Activated effector memory CD4-positive, alpha-beta T cell treated with anti-CD3 and anti-CD28 coated beads, Interleukin-2, amount 50 U/mL, for 16 hours (primary cell): ENCODE measurements around the gene FUT8.

Experiments
- DNase-seq: peaks from one replicate; pipeline ENCODE4 v3.0.0-alpha.2; 2020

The FUT8 gene

DNA sequence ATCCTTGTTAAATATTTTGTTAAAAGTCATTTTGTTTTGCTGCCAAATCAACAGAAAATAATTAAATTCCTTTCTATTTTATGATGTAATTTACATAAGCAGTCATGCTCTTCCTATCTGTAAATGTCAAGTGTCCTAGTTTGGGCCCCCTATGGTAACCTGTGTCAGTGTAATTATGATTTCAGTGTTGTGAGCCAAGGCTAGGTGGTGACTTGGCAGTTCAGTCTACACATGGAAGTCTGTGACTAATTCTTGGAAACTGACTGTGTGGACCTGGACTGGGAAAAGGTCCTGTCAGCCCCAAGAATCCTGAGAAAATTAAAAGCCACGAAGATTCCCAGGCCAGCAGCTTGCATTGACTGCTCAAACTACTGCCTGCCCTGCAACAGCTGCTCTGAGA, 371.0 kb downstream of the FUT8 start:
- DNase-seq: no peak

GRCh38 chr14:65784574-65784973, 372.0 kb downstream of the FUT8 start:
- DNase-seq: no peak

- no peak for DNase-seq
Measured at GRCh38 chr14:65787461-65787860, 374.9 kb downstream of the FUT8 start.

GRCh38 chr14:65788876-65789275, 376.3 kb downstream of the FUT8 start:
- DNase-seq: no peak

DNA sequence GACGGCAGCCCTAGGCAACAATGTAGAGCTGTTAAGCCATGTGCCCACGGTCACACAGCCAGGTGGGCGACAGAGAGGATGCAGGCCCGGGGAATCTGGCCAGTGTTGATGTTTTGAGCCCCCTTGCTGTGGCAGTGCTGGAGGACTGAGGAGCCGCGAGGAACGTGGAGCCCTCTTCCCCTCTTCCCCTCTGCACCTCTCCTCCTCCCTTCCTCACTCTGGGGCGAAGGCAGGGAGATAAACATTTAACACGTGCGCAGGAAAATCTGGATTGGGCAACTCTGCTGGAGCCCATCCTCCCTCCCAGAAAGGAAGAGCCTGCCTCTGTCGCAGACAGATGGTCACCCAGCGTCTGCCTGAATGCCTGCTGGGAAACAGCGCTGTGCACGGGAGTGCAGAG, 376.8 kb downstream of the FUT8 start:
- DNase-seq: no peak

DNA sequence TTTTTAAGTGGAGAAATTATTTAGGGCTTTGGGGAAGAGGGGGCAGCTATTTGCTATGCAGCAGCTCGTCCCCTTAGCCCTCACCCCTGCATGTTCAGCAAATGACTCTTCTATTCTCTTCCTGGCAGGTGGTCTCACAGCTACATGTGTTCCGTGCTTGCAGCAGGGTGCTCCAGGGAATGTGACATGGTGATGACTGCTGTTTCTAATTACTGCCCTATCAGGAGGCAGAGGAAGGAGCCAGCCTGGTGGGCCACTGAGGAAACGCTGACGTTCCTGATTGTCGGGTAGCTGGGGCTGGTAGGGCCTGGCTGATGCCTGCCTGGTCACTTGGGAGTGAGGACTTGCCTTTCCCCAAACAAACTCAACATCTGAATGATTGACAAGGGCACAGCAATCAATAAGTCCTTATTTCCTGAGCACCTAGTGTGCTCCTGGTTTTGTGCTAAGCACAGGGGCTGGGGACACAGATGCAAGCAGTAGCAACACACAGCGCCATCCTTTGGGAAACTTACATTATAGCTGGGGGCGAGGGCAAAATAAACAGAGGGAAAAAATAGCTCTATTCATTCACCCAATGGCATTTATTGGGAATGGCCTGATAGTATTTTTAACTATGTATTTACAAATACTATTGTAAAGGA, 377.8 kb downstream of the FUT8 start:
- DNase-seq: no peak

DNA sequence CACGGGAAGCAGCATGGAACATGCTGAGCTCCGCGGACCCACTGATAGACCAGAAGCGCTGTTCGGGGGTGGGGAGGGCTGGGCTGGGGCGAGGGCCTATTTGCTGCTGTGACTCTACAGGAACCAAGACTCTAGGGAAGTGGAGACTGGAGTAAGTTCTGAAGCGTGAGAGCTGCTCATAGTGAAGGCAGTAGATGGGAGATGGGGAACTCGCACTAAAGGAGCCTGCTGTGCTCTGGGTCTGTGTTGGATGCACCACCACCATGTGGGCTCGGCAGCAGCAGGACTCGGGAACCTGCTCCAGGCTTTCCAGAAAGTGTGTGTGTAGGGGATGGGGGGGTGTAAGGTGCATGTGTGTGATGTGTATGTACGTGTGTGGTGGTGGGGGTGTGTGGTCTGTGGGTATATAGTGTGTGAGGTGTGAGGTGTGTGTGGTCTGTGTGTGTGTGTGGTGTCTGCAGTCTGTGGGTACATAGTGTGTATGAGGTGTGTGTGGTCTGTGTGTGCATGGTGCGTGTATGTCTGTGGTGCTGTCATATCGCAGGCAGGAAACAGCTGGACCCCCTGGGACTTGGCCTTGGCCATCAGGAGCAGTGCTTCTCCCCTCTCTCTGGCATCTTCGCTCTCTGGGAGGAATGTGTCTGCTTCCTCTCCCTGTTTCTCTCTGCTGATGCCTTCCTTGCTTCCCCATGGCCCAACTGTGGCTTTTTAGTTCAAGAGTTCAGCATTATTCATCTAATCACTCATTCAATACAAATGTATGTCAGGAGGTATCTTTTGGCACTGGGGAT, 378.9 kb downstream of the FUT8 start:
- DNase-seq: no peak

DNA sequence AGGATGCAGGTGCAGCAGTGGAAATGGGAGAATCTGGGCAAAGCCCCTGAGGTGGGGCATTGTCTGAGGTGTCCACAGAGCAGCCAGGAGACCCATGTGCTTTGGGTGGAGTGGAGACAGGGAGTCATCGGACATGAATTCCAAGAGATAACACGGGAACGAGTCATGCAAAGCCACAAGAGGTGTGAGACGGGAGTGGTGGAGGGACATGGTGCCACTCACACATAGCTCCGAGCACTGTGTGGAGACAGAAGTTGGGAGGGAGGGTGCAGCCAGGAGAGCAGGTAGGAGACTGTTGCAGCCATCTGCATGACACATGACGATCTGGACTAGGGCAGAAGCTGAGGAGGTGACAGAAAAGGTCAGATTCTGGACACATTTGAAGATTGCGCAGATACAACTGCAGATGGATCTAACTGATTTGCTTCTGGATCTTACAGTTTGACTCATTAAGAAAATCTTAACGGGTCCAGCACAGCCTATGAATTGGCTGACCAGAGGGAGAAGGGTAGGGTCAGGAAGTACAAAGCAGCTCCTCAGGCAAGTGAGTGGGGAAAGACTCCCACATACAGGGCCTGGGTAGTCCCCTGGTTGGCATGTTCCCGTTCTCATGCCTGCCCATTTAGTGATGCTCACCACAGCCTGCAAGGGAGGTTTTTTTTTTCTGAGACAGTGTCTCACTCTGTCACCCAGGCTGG, 379.8 kb downstream of the FUT8 start:
- DNase-seq: no peak
